HEK293 (cell line): ENCODE data around the gene MECR.

Source experiments
- IKZF3 ChIP-seq: fragments of 450-650 bp; IDR thresholded peaks from 2 replicates; pipeline ENCODE4 v1.5.0; 2018; ENCODE audit warnings: missing biosample characterization, mild to moderate bottlenecking, missing genetic modification characterization, moderate library complexity
- SP7 ChIP-seq: fragments of 450-650 bp; formaldehyde crosslinking; IDR thresholded peaks from 2 replicates; pipeline ENCODE4 v1.5.1; 2016; ENCODE audit warnings: missing biosample characterization, missing genetic modification characterization
- ZNF530 ChIP-seq: fragments of 450-650 bp; formaldehyde crosslinking; IDR thresholded peaks from 2 replicates; pipeline ENCODE4 v1.5.1; 2016; ENCODE audit warnings: low read depth, missing biosample characterization, missing genetic modification characterization
- ZNF560 ChIP-seq: fragments of 450-650 bp; formaldehyde crosslinking; IDR thresholded peaks from 2 replicates; pipeline ENCODE4 v1.5.1; 2017; ENCODE audit warnings: missing biosample characterization, missing genetic modification characterization, borderline replicate concordance
- ZNF561 ChIP-seq: fragments of 450-650 bp; IDR thresholded peaks from 2 replicates; pipeline ENCODE4 v1.5.1; 2018; ENCODE audit warnings: missing biosample characterization, missing genetic modification characterization, borderline replicate concordance
- ZNF621 ChIP-seq: fragments of 450-650 bp; formaldehyde crosslinking; IDR thresholded peaks from 2 replicates; pipeline ENCODE4 v1.5.1; 2017; ENCODE audit warnings: missing biosample characterization, missing genetic modification characterization
- TF ChIP-seq, protein P1 (sequence below): fragments of 450-650 bp; formaldehyde crosslinking; IDR thresholded peaks from 2 replicates; pipeline ENCODE4 v1.5.1; 2017; ENCODE audit warnings: missing biosample characterization, missing genetic modification characterization
- TF ChIP-seq, protein P2 (sequence below): fragments of 450-650 bp; formaldehyde crosslinking; IDR thresholded peaks from 2 replicates; pipeline ENCODE4 v1.5.1; 2016; ENCODE audit warnings: missing biosample characterization, missing genetic modification characterization
- TF ChIP-seq, protein P3 (sequence below): fragments of 450-650 bp; formaldehyde crosslinking; IDR thresholded peaks from 2 replicates; pipeline ENCODE4 v1.5.1; 2016; ENCODE audit warnings: missing biosample characterization, missing genetic modification characterization
- TF ChIP-seq, protein P4 (sequence below): fragments of 450-650 bp; formaldehyde crosslinking; IDR thresholded peaks from 2 replicates; pipeline ENCODE4 v1.5.1; 2016; ENCODE audit warnings: missing biosample characterization, missing genetic modification characterization

DNA sequence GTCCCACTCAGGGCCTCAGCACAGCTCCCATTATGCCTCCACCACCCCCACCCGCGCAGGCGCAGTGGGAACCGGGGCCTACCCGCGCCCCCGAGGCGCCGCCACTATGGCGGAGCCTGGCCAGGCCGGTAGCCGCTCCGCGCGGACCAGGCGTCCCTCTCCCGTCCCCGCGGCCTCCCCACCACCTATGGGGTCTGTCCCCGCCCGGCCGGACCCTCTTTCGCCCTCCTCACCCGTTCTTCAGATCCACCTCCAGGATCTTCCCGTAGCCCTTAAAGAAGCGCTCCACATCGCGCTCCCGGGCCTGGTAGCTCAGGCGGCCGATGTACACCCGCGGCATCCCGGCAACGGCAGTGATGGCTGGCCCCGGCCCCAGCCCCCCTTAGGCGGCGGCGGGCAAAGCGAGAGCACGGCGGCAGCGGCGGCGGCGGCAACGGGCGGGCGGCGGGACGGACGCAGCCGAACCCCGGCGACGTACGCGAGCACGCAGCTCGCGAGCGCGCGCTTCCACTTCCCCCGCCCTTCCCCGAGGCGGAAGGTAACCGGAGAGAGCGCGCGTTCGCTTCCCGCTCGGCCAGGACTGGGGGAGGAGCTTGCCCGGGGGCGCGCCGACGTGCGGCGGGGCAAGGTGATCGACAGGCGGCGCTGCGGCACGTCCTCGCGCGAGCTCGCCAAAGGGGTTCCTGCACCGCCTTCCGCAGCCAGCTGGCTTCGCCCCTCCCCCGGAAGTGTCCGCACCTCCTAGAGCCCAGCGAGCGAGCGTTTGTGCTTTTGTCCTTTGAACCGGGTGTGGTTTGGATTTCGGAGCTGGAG lies 49.1 kb downstream of the MECR start, which contains the start of gene SRSF4:
- TF ChIP-seq, protein P1, sequence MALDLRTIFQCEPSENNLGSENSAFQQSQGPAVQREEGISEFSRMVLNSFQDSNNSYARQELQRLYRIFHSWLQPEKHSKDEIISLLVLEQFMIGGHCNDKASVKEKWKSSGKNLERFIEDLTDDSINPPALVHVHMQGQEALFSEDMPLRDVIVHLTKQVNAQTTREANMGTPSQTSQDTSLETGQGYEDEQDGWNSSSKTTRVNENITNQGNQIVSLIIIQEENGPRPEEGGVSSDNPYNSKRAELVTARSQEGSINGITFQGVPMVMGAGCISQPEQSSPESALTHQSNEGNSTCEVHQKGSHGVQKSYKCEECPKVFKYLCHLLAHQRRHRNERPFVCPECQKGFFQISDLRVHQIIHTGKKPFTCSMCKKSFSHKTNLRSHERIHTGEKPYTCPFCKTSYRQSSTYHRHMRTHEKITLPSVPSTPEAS (tag by site-specific recombination), result peak; percentile 60
- TF ChIP-seq, protein P2, sequence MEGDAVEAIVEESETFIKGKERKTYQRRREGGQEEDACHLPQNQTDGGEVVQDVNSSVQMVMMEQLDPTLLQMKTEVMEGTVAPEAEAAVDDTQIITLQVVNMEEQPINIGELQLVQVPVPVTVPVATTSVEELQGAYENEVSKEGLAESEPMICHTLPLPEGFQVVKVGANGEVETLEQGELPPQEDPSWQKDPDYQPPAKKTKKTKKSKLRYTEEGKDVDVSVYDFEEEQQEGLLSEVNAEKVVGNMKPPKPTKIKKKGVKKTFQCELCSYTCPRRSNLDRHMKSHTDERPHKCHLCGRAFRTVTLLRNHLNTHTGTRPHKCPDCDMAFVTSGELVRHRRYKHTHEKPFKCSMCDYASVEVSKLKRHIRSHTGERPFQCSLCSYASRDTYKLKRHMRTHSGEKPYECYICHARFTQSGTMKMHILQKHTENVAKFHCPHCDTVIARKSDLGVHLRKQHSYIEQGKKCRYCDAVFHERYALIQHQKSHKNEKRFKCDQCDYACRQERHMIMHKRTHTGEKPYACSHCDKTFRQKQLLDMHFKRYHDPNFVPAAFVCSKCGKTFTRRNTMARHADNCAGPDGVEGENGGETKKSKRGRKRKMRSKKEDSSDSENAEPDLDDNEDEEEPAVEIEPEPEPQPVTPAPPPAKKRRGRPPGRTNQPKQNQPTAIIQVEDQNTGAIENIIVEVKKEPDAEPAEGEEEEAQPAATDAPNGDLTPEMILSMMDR (tag by site-specific recombination), result peak; percentile 100
- TF ChIP-seq ZNF530 (no peak), ZNF621 (tag by site-specific recombination) (no peak), ZNF561 (tag by site-specific recombination) (peak; percentile 50; the same call in 1 of the 2 replicates), ZNF560 (tag by site-specific recombination) (no peak), IKZF3 (no peak), SP7 (tag by site-specific recombination) (peak; percentile 82)
- TF ChIP-seq, protein P3, sequence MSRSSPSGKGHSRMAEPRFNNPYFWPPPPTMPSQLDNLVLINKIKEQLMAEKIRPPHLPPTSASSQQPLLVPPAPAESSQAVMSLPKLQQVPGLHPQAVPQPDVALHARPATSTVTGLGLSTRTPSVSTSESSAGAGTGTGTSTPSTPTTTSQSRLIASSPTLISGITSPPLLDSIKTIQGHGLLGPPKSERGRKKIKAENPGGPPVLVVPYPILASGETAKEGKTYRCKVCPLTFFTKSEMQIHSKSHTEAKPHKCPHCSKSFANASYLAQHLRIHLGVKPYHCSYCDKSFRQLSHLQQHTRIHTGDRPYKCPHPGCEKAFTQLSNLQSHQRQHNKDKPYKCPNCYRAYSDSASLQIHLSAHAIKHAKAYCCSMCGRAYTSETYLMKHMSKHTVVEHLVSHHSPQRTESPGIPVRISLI (tag by site-specific recombination), result no peak
- TF ChIP-seq, protein P4, sequence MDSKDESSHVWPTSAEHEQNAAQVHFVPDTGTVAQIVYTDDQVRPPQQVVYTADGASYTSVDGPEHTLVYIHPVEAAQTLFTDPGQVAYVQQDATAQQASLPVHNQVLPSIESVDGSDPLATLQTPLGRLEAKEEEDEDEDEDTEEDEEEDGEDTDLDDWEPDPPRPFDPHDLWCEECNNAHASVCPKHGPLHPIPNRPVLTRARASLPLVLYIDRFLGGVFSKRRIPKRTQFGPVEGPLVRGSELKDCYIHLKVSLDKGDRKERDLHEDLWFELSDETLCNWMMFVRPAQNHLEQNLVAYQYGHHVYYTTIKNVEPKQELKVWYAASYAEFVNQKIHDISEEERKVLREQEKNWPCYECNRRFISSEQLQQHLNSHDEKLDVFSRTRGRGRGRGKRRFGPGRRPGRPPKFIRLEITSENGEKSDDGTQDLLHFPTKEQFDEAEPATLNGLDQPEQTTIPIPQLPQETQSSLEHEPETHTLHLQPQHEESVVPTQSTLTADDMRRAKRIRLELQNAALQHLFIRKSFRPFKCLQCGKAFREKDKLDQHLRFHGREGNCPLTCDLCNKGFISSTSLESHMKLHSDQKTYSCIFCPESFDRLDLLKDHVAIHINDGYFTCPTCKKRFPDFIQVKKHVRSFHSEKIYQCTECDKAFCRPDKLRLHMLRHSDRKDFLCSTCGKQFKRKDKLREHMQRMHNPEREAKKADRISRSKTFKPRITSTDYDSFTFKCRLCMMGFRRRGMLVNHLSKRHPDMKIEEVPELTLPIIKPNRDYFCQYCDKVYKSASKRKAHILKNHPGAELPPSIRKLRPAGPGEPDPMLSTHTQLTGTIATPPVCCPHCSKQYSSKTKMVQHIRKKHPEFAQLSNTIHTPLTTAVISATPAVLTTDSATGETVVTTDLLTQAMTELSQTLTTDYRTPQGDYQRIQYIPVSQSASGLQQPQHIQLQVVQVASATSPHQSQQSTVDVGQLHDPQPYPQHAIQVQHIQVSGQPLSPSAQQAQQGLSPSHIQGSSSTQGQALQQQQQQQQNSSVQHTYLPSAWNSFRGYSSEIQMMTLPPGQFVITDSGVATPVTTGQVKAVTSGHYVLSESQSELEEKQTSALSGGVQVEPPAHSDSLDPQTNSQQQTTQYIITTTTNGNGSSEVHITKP (tag by site-specific recombination), result peak; percentile 54; the same call in 1 of the 2 replicates
